HG03108 (cell line): Measurements from ENCODE around the gene RAB43.
"Not testable (repeated sequence)": the region's sequence is repeated elsewhere in the genome, so short reads cannot be mapped to it uniquely, and the experiment has no call there.

Experiments
- ATAC-seq: cut with Tn5 transposase; IDR thresholded peaks from one replicate; pipeline ENCODE4 v1.9.1; 2021; ENCODE audit warnings: moderate library complexity; ENCODE audit not compliant: unreplicated experiment

Gene RAB43

GRCh38 chr3:129122412-129123011, 908 bp upstream of the RAB43 start:
- no peak for ATAC-seq

DNA sequence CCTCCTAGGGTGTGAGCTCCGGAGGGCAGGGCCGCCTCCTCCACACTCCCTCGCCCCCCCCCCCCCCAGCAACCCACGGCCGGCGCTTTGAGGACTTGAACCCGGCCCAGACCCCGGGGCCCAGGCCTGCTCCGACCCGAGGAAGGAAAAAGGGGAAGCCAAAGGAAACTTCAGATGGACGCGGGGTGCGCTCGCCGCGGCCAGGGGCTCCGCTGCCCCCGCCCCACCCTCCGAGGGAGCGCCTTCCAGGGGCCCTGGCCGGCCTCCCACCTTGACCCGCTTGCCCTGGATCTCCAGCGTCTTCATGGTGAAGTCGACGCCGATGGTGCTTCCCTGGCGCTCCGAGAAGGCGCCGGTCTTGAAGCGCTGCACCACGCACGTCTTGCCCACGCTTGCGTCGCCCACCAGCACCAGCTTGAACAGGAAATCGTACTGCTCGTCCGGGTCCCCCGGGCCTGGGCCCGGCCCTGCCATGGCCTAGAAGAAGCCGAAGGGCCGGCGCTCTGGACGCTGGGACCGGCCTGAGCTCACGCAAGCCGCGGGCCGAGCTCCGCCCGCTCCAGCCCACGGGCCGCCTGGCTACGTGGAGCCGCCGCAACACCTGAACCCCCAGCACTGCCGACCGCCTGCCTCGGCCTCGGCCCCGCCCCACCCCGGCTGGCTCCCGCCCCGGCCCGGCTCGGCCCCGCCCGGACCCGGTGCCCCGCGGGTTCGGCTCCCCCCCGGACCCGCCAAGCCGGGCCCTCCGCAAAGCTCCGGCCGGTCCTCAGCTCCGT, 400 bp downstream of the RAB43 start:
- ATAC-seq, result no peak

- ATAC-seq, result peak; percentile 74
Measured at GRCh38 chr3:129120254-129121004, 1.2 kb downstream of the RAB43 start.

DNA sequence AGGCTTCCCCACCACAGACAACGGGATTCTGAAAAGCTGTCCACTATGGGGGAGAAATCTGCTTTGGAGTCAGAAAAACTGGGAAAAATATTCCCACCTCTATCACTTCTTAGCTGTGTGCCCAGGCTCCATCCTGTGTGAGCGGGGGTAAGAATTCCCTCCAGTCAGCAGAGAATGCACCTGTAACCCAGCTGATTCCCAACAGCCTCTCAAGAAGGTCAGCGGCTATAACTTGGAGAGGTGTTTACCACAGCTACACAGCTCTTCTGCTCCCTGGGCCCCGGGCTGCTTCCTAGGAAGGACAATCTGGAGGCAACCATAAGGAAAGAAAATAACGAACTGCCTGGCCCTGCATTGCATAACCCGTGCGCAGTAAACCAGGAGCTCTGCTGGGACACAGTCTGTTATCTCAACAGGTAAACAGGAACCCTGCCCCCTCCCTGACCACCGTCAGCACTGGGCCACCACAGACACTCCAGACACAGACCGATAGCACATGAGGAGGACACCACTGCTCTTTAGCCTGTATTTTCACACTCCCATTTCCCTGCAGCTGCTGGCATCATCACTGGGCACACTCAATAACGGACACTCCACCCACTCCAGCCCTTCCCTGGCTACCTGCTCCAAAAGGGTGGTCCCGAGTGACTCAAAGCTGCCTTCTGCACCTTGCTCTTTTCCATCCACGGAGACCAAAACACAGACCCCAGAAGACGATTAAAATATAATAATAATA, 2.1 kb downstream of the RAB43 start:
- no peak for ATAC-seq

- ATAC-seq, result no peak
Measured at GRCh38 chr3:129118745-129119144, 2.9 kb downstream of the RAB43 start.

- no peak for ATAC-seq
Measured at GRCh38 chr3:129117134-129117533, 4.5 kb downstream of the RAB43 start.

DNA sequence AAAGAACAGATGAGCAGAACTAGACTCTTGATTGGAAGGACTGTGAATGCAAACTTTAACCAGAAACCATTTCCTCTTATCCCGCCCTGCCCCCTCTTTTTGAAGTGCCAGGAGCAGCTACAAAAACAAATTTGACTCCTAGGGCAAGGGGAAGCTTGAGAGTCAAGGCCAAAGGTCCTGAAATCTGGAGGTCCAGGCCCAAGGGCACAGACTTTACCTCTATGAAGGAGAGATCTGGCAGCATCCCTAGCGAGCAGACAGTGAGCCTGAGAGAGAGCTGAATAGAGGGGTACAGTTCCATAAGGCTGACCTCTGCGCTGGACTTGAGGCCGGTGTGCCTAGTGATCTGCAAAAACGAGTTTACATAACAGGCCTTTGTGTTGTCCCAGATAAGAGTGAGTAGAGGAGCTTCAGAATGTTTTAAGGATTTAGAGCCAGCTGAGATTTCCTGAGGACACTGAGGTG, 5.1 kb downstream of the RAB43 start:
- ATAC-seq, result no peak

- no peak for ATAC-seq
Measured at GRCh38 chr3:129114455-129114854, 7.1 kb downstream of the RAB43 start.

GRCh38 chr3:129112308-129113052, 9.1 kb downstream of the RAB43 start:
- no peak for ATAC-seq

- not testable (repeated sequence) for ATAC-seq
Measured at GRCh38 chr3:129111076-129111780, 10.4 kb downstream of the RAB43 start.

DNA sequence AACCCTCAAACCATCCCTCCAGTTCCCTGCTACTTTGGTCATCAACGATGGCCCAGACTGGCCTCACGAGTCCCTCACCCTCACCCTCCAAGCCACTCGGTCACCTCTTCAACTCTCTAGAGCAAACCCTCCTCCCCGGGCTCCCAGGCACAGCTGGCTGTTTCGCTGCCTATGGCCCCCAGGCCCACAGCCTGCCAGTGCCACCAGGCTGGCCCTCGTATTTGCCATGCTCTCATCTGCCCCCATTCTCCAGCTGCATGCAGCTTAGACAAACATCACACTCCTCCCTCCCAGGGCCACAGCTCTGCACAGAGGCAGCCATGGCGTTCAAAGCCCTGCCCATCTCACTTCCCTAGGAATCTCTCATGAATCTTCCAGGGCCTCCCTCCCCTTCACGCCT, 13.8 kb downstream of the RAB43 start:
- no peak for ATAC-seq

DNA sequence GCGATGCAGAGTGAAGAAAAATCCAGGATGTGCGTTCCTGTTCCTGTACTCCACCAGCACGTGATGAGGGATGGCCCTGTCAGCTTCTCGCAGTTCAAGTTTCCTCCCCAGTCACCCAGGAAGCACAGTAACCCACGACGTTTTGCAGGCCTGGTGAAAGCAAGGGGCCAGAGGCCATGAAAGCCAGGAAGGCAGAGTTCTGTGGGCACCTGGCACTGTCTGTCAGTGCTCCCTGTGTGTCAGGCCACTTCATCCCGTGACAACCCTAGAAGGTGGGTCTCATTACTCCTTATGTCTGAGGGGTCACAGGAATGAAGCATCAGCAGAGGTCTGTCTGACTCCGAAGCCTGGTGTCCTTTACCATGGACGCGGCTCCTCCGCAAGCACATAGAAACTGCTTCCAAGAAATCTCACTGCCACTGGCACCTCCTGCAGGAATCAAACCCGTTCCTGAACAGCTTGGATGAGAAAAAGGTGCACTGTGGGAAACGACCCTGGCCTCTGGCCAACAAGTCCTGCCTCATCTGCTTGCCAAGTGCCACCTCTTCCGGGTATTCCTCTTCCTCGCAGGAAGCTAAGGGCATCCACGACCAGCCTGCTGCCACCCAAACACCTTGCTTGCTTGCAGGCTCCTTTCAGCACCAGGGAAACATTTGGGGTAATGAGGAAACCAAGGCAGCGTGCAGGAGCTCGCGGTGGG, 14.6 kb downstream of the RAB43 start:
- ATAC-seq, result no peak

DNA sequence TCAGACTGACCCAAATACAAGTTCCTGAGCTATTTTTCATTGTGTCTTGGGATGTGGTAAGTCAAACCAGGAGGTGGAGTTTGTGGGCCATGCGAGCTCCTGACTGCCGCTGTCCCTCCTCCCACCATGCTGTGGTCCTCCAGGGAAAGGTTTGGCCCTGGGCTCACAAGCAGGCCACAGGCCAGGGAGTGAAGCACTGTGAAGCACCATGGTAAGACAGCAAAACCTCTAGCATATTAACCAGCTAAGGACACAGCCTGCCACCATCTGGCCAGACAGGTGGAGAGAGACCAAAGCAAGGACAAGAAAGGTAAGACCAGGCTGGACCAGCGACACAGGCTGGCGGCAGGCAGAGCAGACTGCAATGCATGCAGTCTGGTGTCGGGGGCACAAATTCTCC, 15.3 kb downstream of the RAB43 start:
- ATAC-seq, result no peak

DNA sequence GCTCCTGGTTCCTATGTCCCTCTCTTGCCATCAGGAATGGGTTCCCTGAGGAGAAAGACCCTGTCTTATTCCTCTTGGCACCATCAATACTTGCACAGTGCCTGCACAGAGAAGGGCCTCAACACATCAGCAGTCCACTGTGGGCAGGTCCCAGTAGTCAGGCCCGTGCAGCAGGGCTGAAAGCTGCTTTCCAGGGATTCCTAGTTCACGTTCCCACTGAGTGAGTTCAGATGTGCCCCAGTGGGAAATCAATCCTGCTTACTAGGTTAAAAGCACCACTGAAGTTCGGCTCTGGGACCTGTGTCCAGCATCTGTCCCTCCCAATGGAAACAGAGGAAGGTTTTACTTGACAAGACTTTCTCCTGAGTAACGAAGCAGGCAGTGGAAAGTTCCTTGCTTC, 15.7 kb downstream of the RAB43 start:
- no peak for ATAC-seq

DNA sequence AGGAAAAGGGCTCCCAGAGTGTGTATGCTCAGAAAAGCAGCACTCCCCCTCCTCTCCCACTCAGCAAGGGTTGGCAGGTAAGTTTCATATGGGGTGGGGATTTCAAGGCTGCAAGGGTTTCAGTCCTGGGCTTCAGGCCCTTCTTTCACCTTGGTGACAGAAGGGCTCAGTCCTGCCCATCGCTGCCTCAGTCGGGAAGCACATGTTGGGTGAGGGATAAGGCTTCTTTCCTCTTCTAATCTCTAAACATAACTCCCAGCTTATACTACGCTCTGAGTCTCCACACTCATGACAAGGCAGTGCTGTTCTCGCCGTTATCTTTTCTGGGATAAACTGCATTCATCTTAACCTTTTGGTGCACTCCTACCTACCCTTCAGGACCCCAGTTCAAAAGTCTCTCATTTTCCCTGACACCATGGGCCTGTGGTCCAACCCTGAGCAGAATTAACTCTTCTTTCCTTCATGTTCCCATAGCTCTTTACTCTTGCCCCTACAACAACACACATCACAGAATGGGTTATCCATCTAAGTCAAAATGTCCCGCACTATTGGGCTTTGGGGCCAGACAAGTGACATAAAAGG, 17.0 kb downstream of the RAB43 start:
- no peak for ATAC-seq

GRCh38 chr3:129104051-129104450, 17.6 kb downstream of the RAB43 start:
- ATAC-seq, result no peak

- no peak for ATAC-seq
Measured at GRCh38 chr3:129103296-129103695, 18.3 kb downstream of the RAB43 start.

DNA sequence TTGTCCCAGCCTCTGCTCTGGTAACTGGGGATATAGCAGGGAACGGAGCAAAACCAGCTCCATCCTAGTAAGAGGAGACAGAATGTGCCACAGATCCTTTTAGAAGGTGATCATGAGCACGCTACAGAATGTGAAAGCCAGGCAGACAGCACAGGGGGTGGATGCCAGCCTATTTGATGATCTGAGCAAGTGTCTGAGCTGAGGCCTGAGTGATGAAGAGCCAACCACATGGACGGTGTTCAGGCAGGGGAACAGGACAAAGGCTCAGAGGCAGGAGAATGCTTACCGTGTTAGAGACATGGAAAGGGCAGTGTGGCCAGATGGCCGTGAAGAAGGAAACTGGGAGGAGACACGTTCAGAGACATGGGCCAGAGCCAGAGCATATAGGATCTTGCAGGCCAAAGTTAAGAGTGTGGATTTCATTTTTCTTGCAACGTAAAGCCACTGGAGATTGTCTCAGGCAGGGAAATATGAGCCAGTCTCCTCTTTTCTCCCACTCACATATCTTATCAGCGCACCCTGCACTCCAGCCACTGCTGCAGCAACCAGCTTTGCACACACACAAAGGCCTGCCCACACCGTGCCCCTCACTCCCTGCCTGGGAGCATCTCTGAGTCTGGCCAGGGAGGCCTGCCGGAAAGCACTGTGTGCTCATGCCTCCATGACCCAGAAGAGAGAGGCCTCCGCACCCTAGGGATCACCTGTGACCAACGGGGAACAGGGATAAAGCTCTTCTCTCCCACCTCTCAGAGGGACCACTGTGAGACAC, 20.1 kb downstream of the RAB43 start:
- no peak for ATAC-seq
